ENCODE data around the gene PLCH2. TPM values are rescaled to one million over a fixed set of nuclear protein-coding genes. Genes with fewer than 3 reads are reported as not detected.

The PLCH2 gene
- total and polyA plus RNA-seq, 2 of the 13 experiments (the other 11 are each of a cell fraction or from before 2014, with no cell fraction given) = 0.15 to 0.67 TPM

GRCh38 chr1:2495026-2495425, 18.9 kb downstream of the PLCH2 start (continued):
- TF ChIP-seq PAXIP1 (CRISPR knock-in tag; conservative IDR thresholded peaks at IDR 0.05) (no peak), DMTF1 (CRISPR knock-in tag; IDR thresholded peaks at IDR 0.05) (no peak), FOXP1 (IDR thresholded peaks at IDR 0.05) (no peak), FOXP1 (CRISPR knock-in tag; IDR thresholded peaks at IDR 0.05) (no peak), ZSCAN31 (CRISPR knock-in tag; IDR thresholded peaks at IDR 0.05; ENCODE audit: low read depth) (no peak), ZNF33A (CRISPR knock-in tag; IDR thresholded peaks at IDR 0.05; ENCODE audit: borderline replicate concordance) (no peak), CREM (IDR thresholded peaks at IDR 0.05) (no peak), CREM (CRISPR knock-in tag; IDR thresholded peaks at IDR 0.05) (no peak), ZNF530 (CRISPR knock-in tag; IDR thresholded peaks at IDR 0.05; ENCODE audit: low read depth) (no peak), ZBTB10 (CRISPR knock-in tag; IDR thresholded peaks at IDR 0.05; ENCODE audit: borderline replicate concordance) (no peak), TEF (CRISPR knock-in tag; IDR thresholded peaks at IDR 0.05) (no peak), ZBTB44 (CRISPR knock-in tag; IDR thresholded peaks at IDR 0.05) (no peak), PRMT3 (CRISPR knock-in tag; IDR thresholded peaks at IDR 0.05; ENCODE audit: borderline replicate concordance, low read depth) (no peak)

Measured in HepG2 (cell line).